Prostate gland (tissue), 2 donors: ENCODE measurements around the gene STX1B.

ENCODE experiments used
- CTCF ChIP-seq, 4 experiments: fragments of 200-600 bp in 2 of 4; fragments of 450-650 bp in 2 of 4; sonication (generic) in 2 of 4; IDR thresholded peaks; 1 replicate in 3 of 4; 2 replicates in 1 of 4; pipeline ENCODE4 v1.5.1; 2016 to 2019; ENCODE audit warnings: antibody characterized with exemption in 4 of 4, mild to moderate bottlenecking in 2 of 4, moderate library complexity in 2 of 4
- POLR2A ChIP-seq: fragments of 450-650 bp; IDR thresholded peaks from one replicate; pipeline ENCODE4 v1.6.1; 2016; ENCODE audit warnings: antibody characterized with exemption, mild to moderate bottlenecking

- TF ChIP-seq POLR2A (no peak), CTCF (IDR thresholded peaks at IDR 0.05) (no peak)
These were observed 20.9 kb downstream of the STX1B start for GRCh38 chr16:30989469-30990047.
